Body of pancreas (tissue), 4 donors: Measurements from ENCODE around the gene ZNF699.

Experiments used
- CTCF ChIP-seq, 7 experiments: fragments of 450-650 bp in 4 of 7; fragments of 200-600 bp in 3 of 7; sonication (generic) in 3 of 7; IDR thresholded peaks; one replicate each; pipeline ENCODE4 v1.5.1; 2016 to 2019; ENCODE audit warnings: antibody characterized with exemption in 7 of 7
- POLR2A ChIP-seq, 3 donors: fragments of 450-650 bp; IDR thresholded peaks; one replicate each; pipeline ENCODE4 v1.6.1; 2016; ENCODE audit warnings: antibody characterized with exemption in 3 of 3, mild to moderate bottlenecking in 2 of 3

GRCh38 chr19:9309139-9309973 lies at the start of gene ZNF699:
- TF ChIP-seq CTCF (IDR thresholded peaks at IDR 0.05) (no peak), POLR2A (IDR thresholded peaks at IDR 0.05) (peak; percentile 32 to 78 (median 77))
